Transverse colon (tissue), 4 donors: ENCODE measurements around the gene PRMT3. TPM values are rescaled to one million over a fixed set of nuclear protein-coding genes. Genes with fewer than 3 reads are reported as not detected.

Experiments
- DNase-seq: peaks from one replicate; pipeline ENCODE4 v3.0.0-alpha.2; 2019
- H3K27ac ChIP-seq, 4 donors: fragments of 200-600 bp; sonication (generic); 2 replicates each; pipeline ENCODE4 v1.5.1; 2016 to 2018; ENCODE audit warnings: inconsistent platforms in 4 of 4
- H3K27me3 ChIP-seq: fragments of 200-600 bp; sonication (generic); 2 replicates; pipeline ENCODE4 v1.5.1; 2017; ENCODE audit warnings: inconsistent platforms
- H3K36me3 ChIP-seq, 4 donors: fragments of 200-600 bp; sonication (generic); 2 replicates each; pipeline ENCODE4 v1.5.1; 2017 to 2019; ENCODE audit warnings: inconsistent platforms in 4 of 4
- H3K4me1 ChIP-seq, 4 donors: fragments of 200-600 bp; sonication (generic); 2 replicates each; pipeline ENCODE4 v1.5.1; 2017 to 2020; ENCODE audit warnings: inconsistent platforms in 4 of 4
- H3K4me3 ChIP-seq, 4 donors: fragments of 200-600 bp; sonication (generic); 1 replicate in 1 of 4; 2 replicates in 3 of 4; pipeline versions ENCODE4 v1.5.1 to v1.6.1; 2017 to 2019; ENCODE audit warnings: inconsistent platforms in 4 of 4
- H3K9me3 ChIP-seq, 2 donors: fragments of 200-600 bp; sonication (generic); 2 replicates each; pipeline ENCODE4 v1.5.1; 2017 to 2019; ENCODE audit warnings: inconsistent platforms in 2 of 2
- CTCF ChIP-seq, 5 experiments: fragments of 200-600 bp in 3 of 5; fragments of 450-650 bp in 2 of 5; sonication (generic) in 3 of 5; IDR thresholded peaks; 1 replicate in 2 of 5; 2 replicates in 3 of 5; pipeline ENCODE4 v1.5.1; 2016 to 2017; ENCODE audit warnings: antibody characterized with exemption in 5 of 5, inconsistent platforms in 3 of 5, mild to moderate bottlenecking in 2 of 5, moderate library complexity in 1 of 5
- EP300 ChIP-seq: sonication (generic); formaldehyde crosslinking; IDR thresholded peaks from one replicate; pipeline ENCODE4 v1.6.1; 2017; ENCODE audit warnings: antibody characterized with exemption, low read depth
- POLR2A ChIP-seq: fragments of 450-650 bp; IDR thresholded peaks from one replicate; pipeline ENCODE4 v1.6.1; 2016; ENCODE audit warnings: antibody characterized with exemption, mild to moderate bottlenecking, moderate library complexity
- POLR2AphosphoS5 ChIP-seq, 3 donors: sonication (generic); formaldehyde crosslinking; IDR thresholded peaks; one replicate each; pipeline ENCODE4 v1.6.1; 2016; ENCODE audit warnings: antibody characterized with exemption in 3 of 3
- WGBS, 2 donors: methylation state at CpG; one replicate each; pipeline ENCODE4 v1.1.5; 2018; ENCODE audit warnings: low coverage in 1 of 2; 5-methylcytosine and 5-hydroxymethylcytosine counted together
- in situ Hi-C, 4 donors: fragments of 200-750 bp; cut with MboI; loops; one replicate each; pipeline versions ENCODE4 v1.15.0 to v1.15.1; 2017; ENCODE audit warnings: low sequenced_read_pairs in 3 of 4, low pct_ligation_motif_present in 1 of 4, low pct_unique_long_range_greater_than_20kb in 1 of 4
- intact Hi-C: fragments of 100-400 bp; cut with DNase I; formaldehyde crosslinking; loops from one replicate; pipeline ENCODE4 v1.15.1; 2023; ENCODE audit warnings: low total_unique reads
- total RNA-seq, 4 donors: library from RNA; depleted of rRNA; stranded (reverse); fragments of >200 nt; gene quantifications; one replicate each; pipeline ENCODE4 v1.1.0, GENCODE V29; 2016

Gene PRMT3
- total RNA-seq, 4 donors from 2014 or later = 6.7 to 21.0 (median 15.2) TPM

DNA sequence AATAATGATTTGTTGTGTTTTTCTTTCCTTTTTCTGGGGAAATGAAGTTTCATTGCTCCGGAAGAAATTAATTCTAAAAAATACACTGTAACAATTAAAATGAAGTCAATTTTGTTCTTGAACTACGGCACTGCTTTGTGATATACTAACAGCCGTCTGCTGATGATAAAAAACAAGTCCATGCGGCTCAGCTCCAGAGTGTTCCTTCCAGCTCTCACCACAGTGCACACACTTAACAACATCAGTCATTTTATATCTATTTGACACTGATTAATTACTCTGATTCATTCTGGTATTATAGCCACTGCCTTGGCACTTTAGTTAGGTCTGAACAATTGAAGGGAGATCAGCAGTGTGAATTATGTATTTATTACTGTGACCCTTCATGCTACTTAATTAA lies 114.5 kb downstream of the PRMT3 start:
- Histone ChIP-seq H3K27ac (no peak overlapping the region), H3K4me1 (no peaks in the 10 kb centered on the region), H3K9me3 (no peaks in the 10 kb centered on the region), H3K4me3 (no peak overlapping the region), H3K27me3 (no peaks in the 10 kb centered on the region), H3K36me3 (no peaks in the 10 kb centered on the region)
- WGBS, 2 donors = 90 to 94% methylated on average over 4 of the region's 4 CpGs
- in situ Hi-C loops (no loop called here), intact Hi-C loops (no loop called here)
- TF ChIP-seq POLR2AphosphoS5 (IDR thresholded peaks at IDR 0.05) (no peak), EP300 (no peak), CTCF (IDR thresholded peaks at IDR 0.05) (no peak), POLR2A (no peak)
- DNase-seq = no peak

GRCh38 chr11:20511982-20512381 lies 124.5 kb downstream of the PRMT3 start:
- no peaks in the 10 kb centered on the region for H3K36me3 ChIP-seq
- TF ChIP-seq EP300 (no peak), CTCF (IDR thresholded peaks at IDR 0.05) (no peak), POLR2A (no peak), POLR2AphosphoS5 (IDR thresholded peaks at IDR 0.05) (no peak)
- H3K4me3 ChIP-seq = no peak overlapping the region
- WGBS, 2 donors = 89% methylated on average over 5 of the region's 5 CpGs; no CpG with 5 or more reads in 1 of the 2 donors
- H3K27ac ChIP-seq = no peak overlapping the region
- no peak for DNase-seq
- intact Hi-C loops (no loop called here), in situ Hi-C loops (no loop called here)
- no peaks in the 10 kb centered on the region for H3K4me1 ChIP-seq
- H3K27me3 ChIP-seq = no peaks in the 10 kb centered on the region
- no peaks in the 10 kb centered on the region for H3K9me3 ChIP-seq

- Histone ChIP-seq H3K36me3 (no peaks in the 10 kb centered on the region), H3K27ac (no peak overlapping the region), H3K27me3 (no peaks in the 10 kb centered on the region), H3K4me3 (no peak overlapping the region), H3K9me3 (no peaks in the 10 kb centered on the region), H3K4me1 (no peaks in the 10 kb centered on the region)
- in situ Hi-C loops = no loop called here
- no peak for DNase-seq
- TF ChIP-seq CTCF (IDR thresholded peaks at IDR 0.05) (no peak), POLR2A (no peak), EP300 (no peak), POLR2AphosphoS5 (IDR thresholded peaks at IDR 0.05) (no peak)
- intact Hi-C loops = no loop called here
- 90 to 96% methylated on average over 2 to 4 of the region's 4 CpGs for WGBS, 2 donors
Observed at GRCh38 chr11:20512869-20513268, 125.4 kb downstream of the PRMT3 start.

DNA sequence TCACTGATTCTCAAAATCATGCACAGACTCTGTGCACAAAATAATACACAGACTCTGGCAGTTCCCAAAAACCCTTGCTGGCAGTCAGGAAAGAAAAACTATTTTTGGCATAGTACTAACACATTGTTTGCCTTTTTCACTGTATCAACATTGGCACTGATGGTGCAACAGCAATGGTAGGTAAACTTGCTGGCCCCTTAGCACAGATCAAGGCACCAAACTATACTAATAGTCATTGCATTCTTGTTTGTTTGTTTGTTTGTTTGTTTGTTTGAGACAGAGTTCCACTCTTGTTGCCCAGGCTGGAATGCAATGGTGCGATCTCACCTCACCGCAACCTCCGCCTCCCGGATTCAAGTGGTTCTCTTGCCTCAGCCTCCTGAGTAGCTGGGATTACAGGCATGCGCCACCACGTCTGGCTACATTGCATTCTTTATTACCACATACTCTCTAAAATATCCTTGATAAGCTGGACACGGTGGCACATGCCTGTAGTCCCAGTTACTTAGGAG lies 130.9 kb downstream of the PRMT3 start:
- Histone ChIP-seq H3K4me1 (no peaks in the 10 kb centered on the region), H3K27me3 (no peaks in the 10 kb centered on the region), H3K4me3 (no peak overlapping the region), H3K9me3 (no peaks in the 10 kb centered on the region), H3K27ac (no peak overlapping the region), H3K36me3 (no peaks in the 10 kb centered on the region)
- in situ Hi-C loops = no loop called here
- DNase-seq = no peak
- WGBS, 2 donors = 95 to 96% methylated on average over 7 of the region's 7 CpGs
- intact Hi-C loops = no loop called here
- no peak for TF ChIP-seq POLR2A
- TF ChIP-seq EP300 = no peak
- no peak for TF ChIP-seq CTCF (IDR thresholded peaks at IDR 0.05)
- no peak for TF ChIP-seq POLR2AphosphoS5 (IDR thresholded peaks at IDR 0.05)
